Adipose tissue (tissue), 3 donors: Measurements from ENCODE around the gene DHCR7. TPM values are rescaled to one million over a fixed set of nuclear protein-coding genes. Genes with fewer than 3 reads are reported as not detected.

ENCODE experiments used
- H3K27ac ChIP-seq: one replicate; pipeline ENCODE4 v1.5.1; 2013; ENCODE audit warnings: low read depth, low read length
- WGBS, 3 donors: extraction: QIAGEN DNeasy Blood & Tissue Kit; methylation state at CpG; one replicate each; pipeline ENCODE4 v1.1.7; 2013; 5-methylcytosine and 5-hydroxymethylcytosine counted together
- polyA plus RNA-seq, 3 donors: library from polyadenylated mRNA; stranded (reverse); fragments of 200-250 nt; gene quantifications; one replicate each; pipeline ENCODE4 v1.2.3, GENCODE V29; 2013
- donor health status: healthy with polysubstance abuse.
- donor health status: Bipolar disorder and iron deficiency.
- donor health status: healthy.

DHCR7 gene
- polyA plus RNA-seq, 3 donors = 12.9 to 31.4 (median 15.5) TPM

GRCh38 chr11:71462726-71463125 lies 14.5 kb upstream of the DHCR7 start:
- no peak overlapping the region for H3K27ac ChIP-seq
- 95 to 98% (median 97%) methylated on average over 11 of the region's 11 CpGs for WGBS, 3 donors

- H3K27ac ChIP-seq = no peak overlapping the region
- 86 to 90% (median 86%) methylated on average over 9 of the region's 9 CpGs for WGBS, 3 donors
These were observed 13.5 kb upstream of the DHCR7 start for GRCh38 chr11:71461696-71462095.

GRCh38 chr11:71459767-71460320 lies 11.7 kb upstream of the DHCR7 start:
- no peak overlapping the region for H3K27ac ChIP-seq
- WGBS, 3 donors = 71 to 86% (median 78%) methylated on average over 11 of the region's 11 CpGs

- 91 to 96% (median 95%) methylated on average over 23 of the region's 23 CpGs for WGBS, 3 donors
- no peak overlapping the region for H3K27ac ChIP-seq
These were observed 11.0 kb upstream of the DHCR7 start for GRCh38 chr11:71459076-71459766.

GRCh38 chr11:71458146-71459070 lies 10.2 kb upstream of the DHCR7 start:
- no peak overlapping the region for H3K27ac ChIP-seq
- 95 to 96% (median 95%) methylated on average over 26 of the region's 26 CpGs for WGBS, 3 donors

- WGBS, 3 donors = 95 to 98% (median 95%) methylated on average over 10 of the region's 10 CpGs
- H3K27ac ChIP-seq = no peak overlapping the region
These were observed 8.6 kb upstream of the DHCR7 start for GRCh38 chr11:71456831-71457230.

- H3K27ac ChIP-seq = no peak overlapping the region
- 87 to 93% (median 93%) methylated on average over 8 of the region's 8 CpGs for WGBS, 3 donors
These were observed 8.1 kb upstream of the DHCR7 start for GRCh38 chr11:71456294-71456693.

- no peak overlapping the region for H3K27ac ChIP-seq
- 55 to 78% (median 69%) methylated on average over 7 of the region's 7 CpGs for WGBS, 3 donors
These were observed 6.4 kb upstream of the DHCR7 start for GRCh38 chr11:71454470-71455113.

- WGBS, 3 donors = 39 to 55% (median 52%) methylated on average over 7 of the region's 7 CpGs
- no peak overlapping the region for H3K27ac ChIP-seq
These were observed 5.7 kb upstream of the DHCR7 start for GRCh38 chr11:71453918-71454304.

GRCh38 chr11:71453037-71453917 lies 5.1 kb upstream of the DHCR7 start, which contains the start of gene NADSYN1:
NADSYN1 (plus strand) TSS chr11:71453203; CDS start chr11:71453297, 94 bp downstream.
- 1 to 2% (median 2%) methylated on average over 53 to 61 of the region's 61 CpGs for WGBS, 3 donors
- H3K27ac ChIP-seq = peak within 1 kb of the TSS; percentile 19

GRCh38 chr11:71452199-71453036 lies 4.2 kb upstream of the DHCR7 start:
- no peak overlapping the region for H3K27ac ChIP-seq
- WGBS, 3 donors = 2 to 9% (median 6%) methylated on average over 40 of the region's 40 CpGs

- H3K27ac ChIP-seq = no peak overlapping the region
- 41 to 61% (median 61%) methylated on average over 9 of the region's 9 CpGs for WGBS, 3 donors
These were observed 3.5 kb upstream of the DHCR7 start for GRCh38 chr11:71451596-71452198.

GRCh38 chr11:71450939-71451338 lies 2.7 kb upstream of the DHCR7 start:
- no peak overlapping the region for H3K27ac ChIP-seq
- 82 to 83% (median 83%) methylated on average over 3 of the region's 3 CpGs for WGBS, 3 donors

GRCh38 chr11:71450507-71450906 lies 2.3 kb upstream of the DHCR7 start:
- 53 to 61% (median 57%) methylated on average over 2 of the region's 2 CpGs for WGBS, 3 donors

GRCh38 chr11:71449596-71449995 lies 1.4 kb upstream of the DHCR7 start:
- no peak overlapping the region for H3K27ac ChIP-seq
- WGBS, 3 donors = 29 to 59% (median 49%) methylated on average over 6 of the region's 6 CpGs

More at GRCh38 chr11:71450507-71450906, 2.3 kb upstream of the DHCR7 start:
- no peak overlapping the region for H3K27ac ChIP-seq

- 1 to 4% (median 3%) methylated on average over 13 to 31 of the region's 31 CpGs for WGBS, 3 donors
- peak overlapping the region; percentile 52 for H3K27ac ChIP-seq
These were observed 369 bp downstream of the DHCR7 start for GRCh38 chr11:71447791-71448256.
